Neural progenitor cell (in vitro differentiated cells): ENCODE data around the gene RSAD2.

ENCODE experiments used
- EZH2 ChIP-seq: fragments of 200-600 bp; sonication (generic); IDR thresholded peaks from 2 replicates; pipeline ENCODE4 v1.6.1; 2017; ENCODE audit warnings: antibody characterized with exemption, mild to moderate bottlenecking, moderate library complexity
- EZH2phosphoT487 ChIP-seq: fragments of 200-600 bp; sonication (generic); IDR thresholded peaks from 2 replicates; pipeline ENCODE4 v1.6.1; 2017; ENCODE audit warnings: antibody characterized with exemption
- TF ChIP-seq, protein P1 (sequence below): fragments of 200-600 bp; sonication (generic); IDR thresholded peaks from 2 replicates; pipeline ENCODE4 v1.5.1; 2017; ENCODE audit warnings: antibody characterized with exemption, mild to moderate bottlenecking

DNA sequence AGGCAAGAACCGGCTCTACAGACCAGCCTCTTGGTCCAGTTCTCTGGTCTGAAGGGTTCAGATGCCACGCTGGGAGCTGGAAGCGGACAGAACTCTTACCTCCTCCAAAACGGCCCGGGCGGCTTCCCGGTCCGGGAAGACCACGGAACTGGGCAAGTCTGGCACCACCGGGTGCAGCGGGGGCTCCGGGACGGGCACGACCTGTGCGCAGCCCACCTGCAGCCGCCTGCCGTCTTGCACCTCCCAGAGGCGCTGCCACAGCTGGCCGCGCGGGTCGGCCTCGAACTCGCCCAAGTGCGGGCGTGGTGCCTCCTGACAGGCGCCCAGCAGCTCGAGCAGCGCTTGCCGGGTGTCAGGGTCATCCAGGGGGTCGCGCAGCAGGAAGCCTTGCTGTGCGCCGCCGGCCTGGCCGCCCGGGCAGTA is 12.6 kb upstream of the RSAD2 start:
- TF ChIP-seq, protein P1, sequence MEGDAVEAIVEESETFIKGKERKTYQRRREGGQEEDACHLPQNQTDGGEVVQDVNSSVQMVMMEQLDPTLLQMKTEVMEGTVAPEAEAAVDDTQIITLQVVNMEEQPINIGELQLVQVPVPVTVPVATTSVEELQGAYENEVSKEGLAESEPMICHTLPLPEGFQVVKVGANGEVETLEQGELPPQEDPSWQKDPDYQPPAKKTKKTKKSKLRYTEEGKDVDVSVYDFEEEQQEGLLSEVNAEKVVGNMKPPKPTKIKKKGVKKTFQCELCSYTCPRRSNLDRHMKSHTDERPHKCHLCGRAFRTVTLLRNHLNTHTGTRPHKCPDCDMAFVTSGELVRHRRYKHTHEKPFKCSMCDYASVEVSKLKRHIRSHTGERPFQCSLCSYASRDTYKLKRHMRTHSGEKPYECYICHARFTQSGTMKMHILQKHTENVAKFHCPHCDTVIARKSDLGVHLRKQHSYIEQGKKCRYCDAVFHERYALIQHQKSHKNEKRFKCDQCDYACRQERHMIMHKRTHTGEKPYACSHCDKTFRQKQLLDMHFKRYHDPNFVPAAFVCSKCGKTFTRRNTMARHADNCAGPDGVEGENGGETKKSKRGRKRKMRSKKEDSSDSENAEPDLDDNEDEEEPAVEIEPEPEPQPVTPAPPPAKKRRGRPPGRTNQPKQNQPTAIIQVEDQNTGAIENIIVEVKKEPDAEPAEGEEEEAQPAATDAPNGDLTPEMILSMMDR = no peak
- peak; percentile 87 for TF ChIP-seq EZH2
- TF ChIP-seq EZH2phosphoT487 = peak; percentile 60
